OCI-LY7 (cell line): ENCODE measurements around the gene ITPKB.

Experiments used
- CTCF ChIP-seq: fragments of 200-600 bp; sonication (generic); conservative IDR thresholded peaks from 2 replicates; pipeline ENCODE4 v1.5.1; 2014; ENCODE audit warnings: mild to moderate bottlenecking, antibody characterized with exemption, low read length, moderate library complexity, mixed read lengths
- EZH2phosphoT487 ChIP-seq: fragments of 200-600 bp; sonication (generic); IDR thresholded peaks from 2 replicates; pipeline ENCODE4 v1.6.1; 2018; ENCODE audit warnings: low read depth, borderline replicate concordance, mild to moderate bottlenecking, mixed run types, antibody characterized with exemption, low read length, moderate library complexity, mixed read lengths

GRCh38 chr1:226711976-226712741, 26.9 kb downstream of the ITPKB start:
- TF ChIP-seq CTCF = no peak
- TF ChIP-seq EZH2phosphoT487 = no peak
